HEK293 (cell line): ENCODE measurements around the gene LENEP.
A peak's percentile ranks its signal among the peaks of the same experiment; 100 is the strongest.

Experiments
- BCL11A ChIP-seq: fragments of 450-650 bp; formaldehyde crosslinking; IDR thresholded peaks from 2 replicates; pipeline ENCODE4 v1.5.1; 2016; ENCODE audit warnings: low read depth, missing biosample characterization, missing genetic modification characterization
- EGR2 ChIP-seq: fragments of 450-650 bp; formaldehyde crosslinking; IDR thresholded peaks from 2 replicates; pipeline ENCODE4 v1.5.1; 2016; ENCODE audit warnings: low read depth, missing biosample characterization, missing genetic modification characterization
- GLI4 ChIP-seq: fragments of 450-650 bp; formaldehyde crosslinking; IDR thresholded peaks from 2 replicates; pipeline ENCODE4 v1.5.1; 2016; ENCODE audit warnings: missing biosample characterization, missing genetic modification characterization
- GLIS2 ChIP-seq: fragments of 450-650 bp; formaldehyde crosslinking; IDR thresholded peaks from 2 replicates; pipeline ENCODE4 v1.5.1; 2016; ENCODE audit warnings: missing biosample characterization, missing genetic modification characterization
- KLF1 ChIP-seq: fragments of 450-650 bp; formaldehyde crosslinking; IDR thresholded peaks from 2 replicates; pipeline ENCODE4 v1.5.1; 2016; ENCODE audit warnings: missing biosample characterization, missing genetic modification characterization
- KLF8 ChIP-seq: fragments of 450-650 bp; formaldehyde crosslinking; IDR thresholded peaks from 2 replicates; pipeline ENCODE4 v1.5.1; 2016; ENCODE audit warnings: missing biosample characterization, missing genetic modification characterization
- REPIN1 ChIP-seq: fragments of 450-650 bp; formaldehyde crosslinking; IDR thresholded peaks from 2 replicates; pipeline ENCODE4 v1.5.1; 2017; ENCODE audit warnings: missing biosample characterization, missing genetic modification characterization, low read depth
- SCRT1 ChIP-seq: fragments of 450-650 bp; formaldehyde crosslinking; IDR thresholded peaks from 2 replicates; pipeline ENCODE4 v1.5.1; 2016; ENCODE audit warnings: missing biosample characterization, missing genetic modification characterization, borderline replicate concordance
- SP3 ChIP-seq: fragments of 450-650 bp; formaldehyde crosslinking; IDR thresholded peaks from 2 replicates; pipeline ENCODE4 v1.5.1; 2016; ENCODE audit warnings: missing biosample characterization, missing genetic modification characterization
- ZEB2 ChIP-seq: fragments of 450-650 bp; formaldehyde crosslinking; IDR thresholded peaks from 2 replicates; pipeline ENCODE4 v1.5.1; 2016; ENCODE audit warnings: missing biosample characterization, missing genetic modification characterization
- ZIC2 ChIP-seq: fragments of 450-650 bp; formaldehyde crosslinking; IDR thresholded peaks from 2 replicates; pipeline ENCODE4 v1.5.1; 2016; ENCODE audit warnings: missing biosample characterization, missing genetic modification characterization
- ZNF138 ChIP-seq: fragments of 450-650 bp; formaldehyde crosslinking; IDR thresholded peaks from 2 replicates; pipeline ENCODE4 v1.5.1; 2016; ENCODE audit warnings: missing biosample characterization, missing genetic modification characterization, borderline replicate concordance
- ZNF155 ChIP-seq: fragments of 450-650 bp; formaldehyde crosslinking; IDR thresholded peaks from 2 replicates; pipeline ENCODE4 v1.5.1; 2016; ENCODE audit warnings: missing biosample characterization, missing genetic modification characterization
- ZNF311 ChIP-seq: fragments of 450-650 bp; formaldehyde crosslinking; IDR thresholded peaks from 2 replicates; pipeline ENCODE4 v1.5.1; 2017; ENCODE audit warnings: missing biosample characterization, missing genetic modification characterization, borderline replicate concordance
- ZNF404 ChIP-seq: fragments of 450-650 bp; formaldehyde crosslinking; IDR thresholded peaks from 2 replicates; pipeline ENCODE4 v1.5.1; 2017; ENCODE audit warnings: missing biosample characterization, missing genetic modification characterization
- ZNF48 ChIP-seq: fragments of 450-650 bp; formaldehyde crosslinking; IDR thresholded peaks from 2 replicates; pipeline ENCODE4 v1.5.1; 2016; ENCODE audit warnings: missing biosample characterization, missing genetic modification characterization
- ZNF530 ChIP-seq: fragments of 450-650 bp; formaldehyde crosslinking; IDR thresholded peaks from 2 replicates; pipeline ENCODE4 v1.5.1; 2016; ENCODE audit warnings: low read depth, missing biosample characterization, missing genetic modification characterization
- ZNF544 ChIP-seq: fragments of 450-650 bp; formaldehyde crosslinking; IDR thresholded peaks from 2 replicates; pipeline ENCODE4 v1.5.0; 2017; ENCODE audit warnings: missing biosample characterization, missing genetic modification characterization
- ZNF548 ChIP-seq: fragments of 450-650 bp; formaldehyde crosslinking; IDR thresholded peaks from 2 replicates; pipeline ENCODE4 v1.5.1; 2016; ENCODE audit warnings: missing biosample characterization, missing genetic modification characterization
- ZNF549 ChIP-seq: fragments of 450-650 bp; IDR thresholded peaks from 2 replicates; pipeline ENCODE4 v1.5.1; 2018; ENCODE audit warnings: missing biosample characterization, missing genetic modification characterization, mild to moderate bottlenecking, inconsistent platforms, moderate library complexity
- ZNF555 ChIP-seq: fragments of 450-650 bp; formaldehyde crosslinking; conservative IDR thresholded peaks from 2 replicates; pipeline ENCODE4 v1.5.1; 2017; ENCODE audit warnings: missing biosample characterization, mild to moderate bottlenecking, missing genetic modification characterization, inconsistent platforms
- ZNF561 ChIP-seq: fragments of 450-650 bp; IDR thresholded peaks from 2 replicates; pipeline ENCODE4 v1.5.1; 2018; ENCODE audit warnings: missing biosample characterization, missing genetic modification characterization, borderline replicate concordance
- ZNF623 ChIP-seq: fragments of 450-650 bp; formaldehyde crosslinking; IDR thresholded peaks from 2 replicates; pipeline ENCODE4 v1.5.1; 2016; ENCODE audit warnings: missing biosample characterization, missing genetic modification characterization
- ZNF777 ChIP-seq: fragments of 450-650 bp; formaldehyde crosslinking; IDR thresholded peaks from 2 replicates; pipeline ENCODE4 v1.5.1; 2017; ENCODE audit warnings: missing biosample characterization, missing genetic modification characterization, borderline replicate concordance
- ZXDB ChIP-seq: fragments of 450-650 bp; formaldehyde crosslinking; IDR thresholded peaks from 2 replicates; pipeline ENCODE4 v1.5.1; 2016; ENCODE audit warnings: missing biosample characterization, missing genetic modification characterization
- TF ChIP-seq, protein P1 (sequence below): fragments of 450-650 bp; formaldehyde crosslinking; IDR thresholded peaks from 2 replicates; pipeline ENCODE4 v1.5.1; 2017; ENCODE audit warnings: missing biosample characterization, missing genetic modification characterization
- TF ChIP-seq, protein P2 (sequence below): fragments of 450-650 bp; formaldehyde crosslinking; IDR thresholded peaks from 2 replicates; pipeline ENCODE4 v1.5.1; 2016; ENCODE audit warnings: missing biosample characterization, missing genetic modification characterization
- TF ChIP-seq, protein P3 (sequence below): fragments of 450-650 bp; formaldehyde crosslinking; IDR thresholded peaks from 2 replicates; pipeline ENCODE4 v1.5.1; 2016; ENCODE audit warnings: missing biosample characterization, missing genetic modification characterization
- TF ChIP-seq, protein P4 (sequence below): fragments of 450-650 bp; formaldehyde crosslinking; IDR thresholded peaks from 2 replicates; pipeline ENCODE4 v1.5.1; 2016; ENCODE audit warnings: missing biosample characterization, missing genetic modification characterization

The LENEP gene

DNA sequence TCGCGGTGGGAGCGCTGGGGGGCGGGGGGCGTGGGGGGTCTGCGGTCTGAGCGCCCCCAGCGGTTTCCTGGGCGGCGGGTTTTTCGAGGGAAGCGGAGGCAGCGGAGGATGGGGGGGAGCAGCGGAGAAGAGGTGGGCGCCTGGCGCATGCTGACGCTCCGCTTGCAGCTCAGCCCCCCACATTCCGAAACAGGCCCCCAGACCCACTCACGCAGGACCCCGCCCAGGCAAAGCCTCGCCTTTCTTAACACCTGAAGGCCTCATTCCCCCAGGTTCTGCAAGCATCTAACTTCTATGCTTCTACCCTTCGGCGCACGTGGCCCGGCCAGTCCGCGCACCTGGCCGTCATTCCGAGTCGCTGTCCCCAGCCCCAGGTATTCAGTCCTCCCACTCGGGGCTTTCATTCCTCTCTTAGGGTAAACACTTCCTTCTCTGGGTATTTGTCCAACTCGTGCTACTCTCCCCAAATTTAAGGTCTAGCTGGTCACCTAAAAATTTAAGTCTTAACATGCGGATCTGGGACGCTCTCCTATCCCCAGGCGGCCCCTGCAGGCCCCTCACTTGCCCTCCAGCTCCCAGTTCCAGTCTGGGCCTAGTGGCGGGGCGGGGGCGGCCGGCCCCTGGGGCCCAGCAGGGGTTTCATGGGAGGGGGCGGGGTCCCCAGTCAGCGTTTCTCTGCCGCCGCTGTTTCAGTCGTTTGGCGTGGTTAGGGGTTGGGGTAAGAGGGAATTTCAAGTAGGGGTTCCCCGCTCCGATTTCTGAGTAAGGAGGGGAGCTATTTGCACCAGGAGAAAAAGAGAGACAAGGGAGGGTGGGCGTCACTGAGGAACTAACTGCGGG lies 6.4 kb downstream of the LENEP start (continued):
- TF ChIP-seq ZNF555 (tag by site-specific recombination) = no peak
- TF ChIP-seq SP3 (tag by site-specific recombination) = peak; percentile 6
- no peak for TF ChIP-seq ZNF623 (tag by site-specific recombination)
- TF ChIP-seq ZNF48 (tag by site-specific recombination) = no peak
- TF ChIP-seq, protein P1, sequence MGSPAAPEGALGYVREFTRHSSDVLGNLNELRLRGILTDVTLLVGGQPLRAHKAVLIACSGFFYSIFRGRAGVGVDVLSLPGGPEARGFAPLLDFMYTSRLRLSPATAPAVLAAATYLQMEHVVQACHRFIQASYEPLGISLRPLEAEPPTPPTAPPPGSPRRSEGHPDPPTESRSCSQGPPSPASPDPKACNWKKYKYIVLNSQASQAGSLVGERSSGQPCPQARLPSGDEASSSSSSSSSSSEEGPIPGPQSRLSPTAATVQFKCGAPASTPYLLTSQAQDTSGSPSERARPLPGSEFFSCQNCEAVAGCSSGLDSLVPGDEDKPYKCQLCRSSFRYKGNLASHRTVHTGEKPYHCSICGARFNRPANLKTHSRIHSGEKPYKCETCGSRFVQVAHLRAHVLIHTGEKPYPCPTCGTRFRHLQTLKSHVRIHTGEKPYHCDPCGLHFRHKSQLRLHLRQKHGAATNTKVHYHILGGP (tag by site-specific recombination) = no peak
- TF ChIP-seq ZNF155 = no peak
- peak; percentile 46 for TF ChIP-seq KLF8 (tag by site-specific recombination)
- peak; percentile 64 for TF ChIP-seq ZIC2 (tag by site-specific recombination)
- no peak for TF ChIP-seq ZEB2 (tag by site-specific recombination)
- no peak for TF ChIP-seq ZNF311 (tag by site-specific recombination)
- peak; percentile 90 for TF ChIP-seq ZXDB (tag by site-specific recombination)
- no peak for TF ChIP-seq ZNF549 (tag by site-specific recombination)
- no peak for TF ChIP-seq ZNF138
- TF ChIP-seq BCL11A (tag by site-specific recombination) = no peak
- no peak for TF ChIP-seq SCRT1 (tag by site-specific recombination)
- TF ChIP-seq, protein P2, sequence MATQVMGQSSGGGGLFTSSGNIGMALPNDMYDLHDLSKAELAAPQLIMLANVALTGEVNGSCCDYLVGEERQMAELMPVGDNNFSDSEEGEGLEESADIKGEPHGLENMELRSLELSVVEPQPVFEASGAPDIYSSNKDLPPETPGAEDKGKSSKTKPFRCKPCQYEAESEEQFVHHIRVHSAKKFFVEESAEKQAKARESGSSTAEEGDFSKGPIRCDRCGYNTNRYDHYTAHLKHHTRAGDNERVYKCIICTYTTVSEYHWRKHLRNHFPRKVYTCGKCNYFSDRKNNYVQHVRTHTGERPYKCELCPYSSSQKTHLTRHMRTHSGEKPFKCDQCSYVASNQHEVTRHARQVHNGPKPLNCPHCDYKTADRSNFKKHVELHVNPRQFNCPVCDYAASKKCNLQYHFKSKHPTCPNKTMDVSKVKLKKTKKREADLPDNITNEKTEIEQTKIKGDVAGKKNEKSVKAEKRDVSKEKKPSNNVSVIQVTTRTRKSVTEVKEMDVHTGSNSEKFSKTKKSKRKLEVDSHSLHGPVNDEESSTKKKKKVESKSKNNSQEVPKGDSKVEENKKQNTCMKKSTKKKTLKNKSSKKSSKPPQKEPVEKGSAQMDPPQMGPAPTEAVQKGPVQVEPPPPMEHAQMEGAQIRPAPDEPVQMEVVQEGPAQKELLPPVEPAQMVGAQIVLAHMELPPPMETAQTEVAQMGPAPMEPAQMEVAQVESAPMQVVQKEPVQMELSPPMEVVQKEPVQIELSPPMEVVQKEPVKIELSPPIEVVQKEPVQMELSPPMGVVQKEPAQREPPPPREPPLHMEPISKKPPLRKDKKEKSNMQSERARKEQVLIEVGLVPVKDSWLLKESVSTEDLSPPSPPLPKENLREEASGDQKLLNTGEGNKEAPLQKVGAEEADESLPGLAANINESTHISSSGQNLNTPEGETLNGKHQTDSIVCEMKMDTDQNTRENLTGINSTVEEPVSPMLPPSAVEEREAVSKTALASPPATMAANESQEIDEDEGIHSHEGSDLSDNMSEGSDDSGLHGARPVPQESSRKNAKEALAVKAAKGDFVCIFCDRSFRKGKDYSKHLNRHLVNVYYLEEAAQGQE (tag by site-specific recombination) = 0 out of 2 replicates have a peak, but pooled peaks have one; percentile 26
- TF ChIP-seq ZNF544 = no peak
- no peak for TF ChIP-seq ZNF404 (tag by site-specific recombination)
- 0 out of 2 replicates have a peak, but pooled peaks have one; percentile 31 for TF ChIP-seq KLF1 (tag by site-specific recombination)
- TF ChIP-seq, protein P3, sequence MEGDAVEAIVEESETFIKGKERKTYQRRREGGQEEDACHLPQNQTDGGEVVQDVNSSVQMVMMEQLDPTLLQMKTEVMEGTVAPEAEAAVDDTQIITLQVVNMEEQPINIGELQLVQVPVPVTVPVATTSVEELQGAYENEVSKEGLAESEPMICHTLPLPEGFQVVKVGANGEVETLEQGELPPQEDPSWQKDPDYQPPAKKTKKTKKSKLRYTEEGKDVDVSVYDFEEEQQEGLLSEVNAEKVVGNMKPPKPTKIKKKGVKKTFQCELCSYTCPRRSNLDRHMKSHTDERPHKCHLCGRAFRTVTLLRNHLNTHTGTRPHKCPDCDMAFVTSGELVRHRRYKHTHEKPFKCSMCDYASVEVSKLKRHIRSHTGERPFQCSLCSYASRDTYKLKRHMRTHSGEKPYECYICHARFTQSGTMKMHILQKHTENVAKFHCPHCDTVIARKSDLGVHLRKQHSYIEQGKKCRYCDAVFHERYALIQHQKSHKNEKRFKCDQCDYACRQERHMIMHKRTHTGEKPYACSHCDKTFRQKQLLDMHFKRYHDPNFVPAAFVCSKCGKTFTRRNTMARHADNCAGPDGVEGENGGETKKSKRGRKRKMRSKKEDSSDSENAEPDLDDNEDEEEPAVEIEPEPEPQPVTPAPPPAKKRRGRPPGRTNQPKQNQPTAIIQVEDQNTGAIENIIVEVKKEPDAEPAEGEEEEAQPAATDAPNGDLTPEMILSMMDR = no peak
- TF ChIP-seq GLIS2 (tag by site-specific recombination) = peak; percentile 13
- TF ChIP-seq ZNF777 (tag by site-specific recombination) = no peak
- TF ChIP-seq, protein P4, sequence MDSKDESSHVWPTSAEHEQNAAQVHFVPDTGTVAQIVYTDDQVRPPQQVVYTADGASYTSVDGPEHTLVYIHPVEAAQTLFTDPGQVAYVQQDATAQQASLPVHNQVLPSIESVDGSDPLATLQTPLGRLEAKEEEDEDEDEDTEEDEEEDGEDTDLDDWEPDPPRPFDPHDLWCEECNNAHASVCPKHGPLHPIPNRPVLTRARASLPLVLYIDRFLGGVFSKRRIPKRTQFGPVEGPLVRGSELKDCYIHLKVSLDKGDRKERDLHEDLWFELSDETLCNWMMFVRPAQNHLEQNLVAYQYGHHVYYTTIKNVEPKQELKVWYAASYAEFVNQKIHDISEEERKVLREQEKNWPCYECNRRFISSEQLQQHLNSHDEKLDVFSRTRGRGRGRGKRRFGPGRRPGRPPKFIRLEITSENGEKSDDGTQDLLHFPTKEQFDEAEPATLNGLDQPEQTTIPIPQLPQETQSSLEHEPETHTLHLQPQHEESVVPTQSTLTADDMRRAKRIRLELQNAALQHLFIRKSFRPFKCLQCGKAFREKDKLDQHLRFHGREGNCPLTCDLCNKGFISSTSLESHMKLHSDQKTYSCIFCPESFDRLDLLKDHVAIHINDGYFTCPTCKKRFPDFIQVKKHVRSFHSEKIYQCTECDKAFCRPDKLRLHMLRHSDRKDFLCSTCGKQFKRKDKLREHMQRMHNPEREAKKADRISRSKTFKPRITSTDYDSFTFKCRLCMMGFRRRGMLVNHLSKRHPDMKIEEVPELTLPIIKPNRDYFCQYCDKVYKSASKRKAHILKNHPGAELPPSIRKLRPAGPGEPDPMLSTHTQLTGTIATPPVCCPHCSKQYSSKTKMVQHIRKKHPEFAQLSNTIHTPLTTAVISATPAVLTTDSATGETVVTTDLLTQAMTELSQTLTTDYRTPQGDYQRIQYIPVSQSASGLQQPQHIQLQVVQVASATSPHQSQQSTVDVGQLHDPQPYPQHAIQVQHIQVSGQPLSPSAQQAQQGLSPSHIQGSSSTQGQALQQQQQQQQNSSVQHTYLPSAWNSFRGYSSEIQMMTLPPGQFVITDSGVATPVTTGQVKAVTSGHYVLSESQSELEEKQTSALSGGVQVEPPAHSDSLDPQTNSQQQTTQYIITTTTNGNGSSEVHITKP (tag by site-specific recombination) = peak; percentile 92
- no peak for TF ChIP-seq ZNF548 (tag by site-specific recombination)
- TF ChIP-seq EGR2 = no peak
- TF ChIP-seq ZNF561 (tag by site-specific recombination) = 0 out of 2 replicates have a peak, but pooled peaks have one; percentile 33
- TF ChIP-seq ZNF530 (tag by site-specific recombination) = no peak
- TF ChIP-seq GLI4 (tag by site-specific recombination) = no peak
- TF ChIP-seq REPIN1 = no peak
